Trophoblast cell (in vitro differentiated cells and primary cell): Measurements from ENCODE around the gene WDR55.
"Not testable (repeated sequence)": the region's sequence is repeated elsewhere in the genome, so short reads cannot be mapped to it uniquely, and the experiment has no call there.

ENCODE experiments used
- DNase-seq, 2 donors: peaks; one replicate each; pipeline ENCODE4 v3.0.0-alpha.2; 2016
- H2AFZ ChIP-seq: 2 replicates; pipeline ENCODE4 v1.6.1; 2013; ENCODE audit warnings: low read length, moderate library complexity, mild to moderate bottlenecking; ENCODE audit not compliant: insufficient read depth, poor library complexity
- H2AK5ac ChIP-seq: 2 replicates; pipeline ENCODE4 v1.6.1; 2013; ENCODE audit warnings: mild to moderate bottlenecking, low read length
- H2BK120ac ChIP-seq: 2 replicates; pipeline ENCODE4 v1.6.1; 2013; ENCODE audit warnings: low read length, mild to moderate bottlenecking, moderate library complexity; ENCODE audit not compliant: insufficient read depth, poor library complexity
- H2BK12ac ChIP-seq: 2 replicates; pipeline ENCODE4 v1.6.1; 2013; ENCODE audit warnings: mild to moderate bottlenecking, low read length, moderate library complexity
- H2BK5ac ChIP-seq: 2 replicates; pipeline ENCODE4 v1.6.1; 2013; ENCODE audit warnings: low read length, low read depth, moderate library complexity, mild to moderate bottlenecking; ENCODE audit not compliant: poor library complexity
- H3K14ac ChIP-seq: 2 replicates; pipeline ENCODE4 v1.6.1; 2013; ENCODE audit warnings: mild to moderate bottlenecking, low read length
- H3K18ac ChIP-seq: 2 replicates; pipeline ENCODE4 v1.6.1; 2013; ENCODE audit warnings: mild to moderate bottlenecking, low read length
- H3K23ac ChIP-seq: 2 replicates; pipeline ENCODE4 v1.6.1; 2013; ENCODE audit warnings: low read length
- H3K27ac ChIP-seq: 2 replicates; pipeline ENCODE4 v1.5.1; 2013; ENCODE audit warnings: low read depth, mild to moderate bottlenecking, inconsistent platforms, low read length, moderate library complexity
- H3K27me3 ChIP-seq: 2 replicates; pipeline ENCODE4 v1.6.1; 2013; ENCODE audit warnings: inconsistent platforms, mild to moderate bottlenecking, low read length, moderate library complexity; ENCODE audit not compliant: insufficient read depth
- H3K36me3 ChIP-seq, 2 experiments: 1 replicate in 1 of 2; 2 replicates in 1 of 2; pipeline ENCODE4 v1.6.1; 2013; ENCODE audit warnings: low read length in 2 of 2, mild to moderate bottlenecking in 2 of 2, moderate library complexity in 1 of 2; ENCODE audit not compliant: insufficient read depth in 2 of 2, control insufficient read depth in 1 of 2
- H3K4ac ChIP-seq: 2 replicates; pipeline ENCODE4 v1.6.1; 2013; ENCODE audit warnings: low read depth, mild to moderate bottlenecking, low read length, moderate library complexity
- H3K4me1 ChIP-seq, 2 experiments: 1 replicate in 1 of 2; 2 replicates in 1 of 2; pipeline ENCODE4 v1.6.1; 2013; ENCODE audit warnings: low read length in 2 of 2, mild to moderate bottlenecking in 2 of 2, moderate library complexity in 1 of 2; ENCODE audit not compliant: insufficient read depth in 2 of 2, control insufficient read depth in 1 of 2
- H3K4me2 ChIP-seq: 2 replicates; pipeline ENCODE4 v1.6.1; 2013; ENCODE audit warnings: inconsistent platforms, mild to moderate bottlenecking, low read length, moderate library complexity
- H3K4me3 ChIP-seq: 2 replicates; pipeline ENCODE4 v1.5.1; 2013; ENCODE audit warnings: mild to moderate bottlenecking, low read depth, low read length, inconsistent platforms
- H3K79me1 ChIP-seq: one replicate; pipeline ENCODE4 v1.6.1; 2013; ENCODE audit warnings: low read length
- H3K79me2 ChIP-seq: 2 replicates; pipeline ENCODE4 v1.6.1; 2013; ENCODE audit warnings: low read length, mild to moderate bottlenecking; ENCODE audit not compliant: control insufficient read depth, insufficient read depth, poor library complexity
- H3K9ac ChIP-seq: 2 replicates; pipeline ENCODE4 v1.6.1; 2013; ENCODE audit warnings: mild to moderate bottlenecking, low read length
- H3K9me3 ChIP-seq: 2 replicates; pipeline ENCODE4 v1.6.1; 2013; ENCODE audit warnings: low read depth, mild to moderate bottlenecking, control low read depth, inconsistent platforms, low read length; ENCODE audit not compliant: insufficient read depth
- H4K12ac ChIP-seq: 2 replicates; pipeline ENCODE4 v1.6.1; 2013; ENCODE audit warnings: low read depth, mild to moderate bottlenecking, low read length, moderate library complexity
- H4K8ac ChIP-seq: 2 replicates; pipeline ENCODE4 v1.6.1; 2013; ENCODE audit warnings: low read depth, mild to moderate bottlenecking, low read length, moderate library complexity
- H4K91ac ChIP-seq: one replicate; pipeline ENCODE4 v1.6.1; 2013; ENCODE audit warnings: low read depth, mild to moderate bottlenecking, low read length, moderate library complexity
- WGBS: extraction: QIAGEN DNeasy Blood & Tissue Kit; methylation state at CpG from one replicate; pipeline ENCODE4 v1.1.7; 2013; ENCODE audit warnings: missing lambda C conversion rate; ENCODE audit not compliant: insufficient read length, insufficient coverage; ENCODE audit errors: extremely low coverage; 5-methylcytosine and 5-hydroxymethylcytosine counted together

The WDR55 gene

DNA sequence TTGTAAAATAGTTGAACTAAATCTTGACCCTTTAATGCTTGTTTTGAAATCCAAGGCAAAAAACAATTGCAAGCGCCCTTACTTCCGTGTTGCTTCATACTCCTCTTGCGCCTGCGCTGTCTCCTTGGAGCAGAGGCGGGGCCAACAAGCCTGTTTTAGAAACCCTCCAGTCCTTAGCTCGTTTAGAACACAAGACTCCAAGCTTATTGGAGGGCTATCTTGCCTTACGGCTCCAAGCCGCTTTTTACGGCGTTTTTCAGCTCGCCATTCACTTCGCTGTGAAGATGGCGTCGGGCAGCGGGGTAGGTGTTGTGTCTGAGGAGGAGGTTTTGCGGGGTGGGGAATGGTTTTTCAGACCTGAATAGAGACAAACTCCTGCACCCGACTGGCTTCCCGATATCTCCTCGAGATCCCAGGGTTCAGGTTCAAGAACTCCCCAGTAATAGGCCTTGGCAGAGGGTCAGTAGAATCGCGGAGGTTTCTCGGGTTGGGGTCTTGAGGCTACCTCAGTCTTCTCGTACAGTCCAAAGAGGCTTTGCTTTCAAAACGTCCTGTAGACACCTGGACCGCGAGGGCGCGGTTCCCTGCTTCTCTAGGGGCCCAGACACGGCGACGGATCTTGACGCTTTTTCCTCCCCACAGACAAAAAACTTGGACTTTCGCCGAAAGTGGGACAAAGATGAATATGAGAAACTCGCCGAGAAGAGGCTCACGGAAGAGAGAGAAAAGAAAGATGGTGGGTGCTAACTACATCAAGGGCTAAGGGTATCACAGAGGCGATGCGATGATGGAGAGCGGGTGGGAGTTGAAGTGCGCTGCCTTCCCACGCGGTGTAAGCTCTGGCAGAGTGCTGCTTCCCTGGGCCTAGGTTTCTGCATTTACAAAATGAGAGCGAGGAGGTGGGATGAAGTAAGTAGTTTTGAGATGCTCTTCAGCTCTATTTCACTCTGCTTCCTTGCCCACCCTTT lies 35.8 kb downstream of the WDR55 start, which contains the start of gene ZMAT2:
TSS of gene ZMAT2 (plus strand) at position 271 of the 968 bp plus-strand sequence. CDS start at position 285, 14 bp downstream.
- H3K4me1 ChIP-seq = peaks cover 3% of the 10 kb centered on the region in 2 experiments
- H3K79me2 ChIP-seq = peaks cover 8% of the 10 kb centered on the region
- H3K14ac ChIP-seq = peak within 1 kb of the TSS; percentile 8
- peak within 1 kb of the TSS; percentile 28 for H4K12ac ChIP-seq
- H2BK120ac ChIP-seq = peak within 1 kb of the TSS; percentile 12
- peak within 1 kb of the TSS; percentile 92 for H3K4me2 ChIP-seq
- H2AFZ ChIP-seq = peak within 1 kb of the TSS; percentile 24
- H2BK5ac ChIP-seq = peak within 1 kb of the TSS; percentile 8
- H3K18ac ChIP-seq = peak within 1 kb of the TSS; percentile 10
- no peak within 1 kb of the TSS for H2BK12ac ChIP-seq
- H3K79me1 ChIP-seq = peaks cover 1% of the 10 kb centered on the region
- DNase-seq = peak; percentile 99
- peak within 1 kb of the TSS; percentile 87 for H3K9ac ChIP-seq
- peak within 1 kb of the TSS; percentile 68 for H3K4ac ChIP-seq
- WGBS = no CpG with 5 or more reads among the region's 44 CpGs
- H3K4me3 ChIP-seq = peak within 1 kb of the TSS; percentile 86
- H4K91ac ChIP-seq = peak within 1 kb of the TSS; percentile 23
- no peak within 1 kb of the TSS for H3K27ac ChIP-seq
- H4K8ac ChIP-seq = peak within 1 kb of the TSS; percentile 84
- H3K9me3 ChIP-seq = no peaks in the 10 kb centered on the region
- H2AK5ac ChIP-seq = peak within 1 kb of the TSS; percentile 25
- H3K36me3 ChIP-seq = peaks cover 21 to 66% of the 10 kb centered on the region in 2 experiments
- H3K23ac ChIP-seq = no peak within 1 kb of the TSS
- H3K27me3 ChIP-seq = no peaks in the 10 kb centered on the region

DNA sequence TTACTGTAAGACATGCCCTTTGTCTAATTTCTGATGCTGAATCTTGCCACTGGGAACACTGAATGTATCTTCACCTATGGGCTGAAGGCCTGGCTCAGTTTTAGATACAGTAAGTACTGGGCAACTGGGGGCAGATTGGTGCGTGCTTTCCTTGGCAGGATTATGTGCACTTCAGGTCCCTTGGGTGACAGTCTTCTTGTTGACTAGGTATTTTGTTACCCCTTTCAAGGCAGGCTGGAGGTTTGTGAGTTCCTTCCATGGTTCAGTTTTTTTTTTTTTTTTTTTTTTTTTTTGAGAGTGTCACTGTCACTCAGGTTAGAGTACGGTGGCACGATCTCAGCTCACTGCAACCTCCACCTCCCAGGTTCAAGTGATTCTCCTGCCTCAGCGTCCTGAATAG lies 43.1 kb downstream of the WDR55 start:
- Histone ChIP-seq H3K4me2 (no peak overlapping the region), H3K27ac (no peak overlapping the region), H3K18ac (no peak overlapping the region), H2BK5ac (no peak overlapping the region), H2BK120ac (no peak overlapping the region), H3K9me3 (no peaks in the 10 kb centered on the region), H2BK12ac (no peak overlapping the region), H3K36me3 (peaks cover 8 to 27% of the 10 kb centered on the region in 2 experiments), H3K9ac (no peak overlapping the region), H3K4me1 (peaks cover 0 to 2% of the 10 kb centered on the region in 2 experiments), H2AFZ (no peak overlapping the region), H3K79me2 (no peaks in the 10 kb centered on the region), H3K23ac (no peak overlapping the region), H2AK5ac (no peak overlapping the region), H4K12ac (no peak overlapping the region), H3K27me3 (no peaks in the 10 kb centered on the region), H3K79me1 (peaks cover 3% of the 10 kb centered on the region), H3K4ac (no peak overlapping the region), H4K91ac (no peak overlapping the region), H3K4me3 (no peak overlapping the region), H4K8ac (no peak overlapping the region), H3K14ac (no peak overlapping the region)
- no peak for DNase-seq
- WGBS = no CpG with 5 or more reads among the region's 4 CpGs

DNA sequence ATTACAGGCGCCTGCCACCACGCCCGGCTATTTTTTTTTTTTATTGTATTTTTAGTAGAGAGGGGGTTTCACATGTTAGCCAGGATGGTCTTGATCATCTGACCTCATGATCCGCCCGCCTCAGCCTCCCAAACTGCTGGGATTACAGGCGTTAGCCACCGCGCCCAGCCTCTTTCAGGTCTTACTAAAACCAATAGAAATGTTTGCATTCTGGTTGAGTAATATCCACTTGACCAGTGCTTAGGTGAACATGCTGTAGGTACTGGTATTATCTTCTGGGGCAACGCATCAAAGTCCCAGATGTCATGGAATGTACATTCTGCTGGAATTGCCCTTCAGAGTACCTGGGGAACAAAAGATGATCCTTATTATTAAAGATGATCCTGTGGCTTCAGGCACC lies 44.1 kb downstream of the WDR55 start:
- H2AK5ac ChIP-seq, H2BK5ac ChIP-seq, H3K9ac ChIP-seq, H4K8ac ChIP-seq, H3K18ac ChIP-seq, H3K4me1 ChIP-seq, H3K9me3 ChIP-seq, H2BK12ac ChIP-seq, H3K23ac ChIP-seq, H2AFZ ChIP-seq, H2BK120ac ChIP-seq, H4K91ac ChIP-seq, H3K4me2 ChIP-seq, H3K27ac ChIP-seq, H4K12ac ChIP-seq, H3K27me3 ChIP-seq, H3K79me1 ChIP-seq, H3K4ac ChIP-seq, H3K79me2 ChIP-seq, H3K14ac ChIP-seq, H3K4me3 ChIP-seq: not testable (repeated sequence)
- H3K36me3 ChIP-seq = peaks cover 8 to 19% of the 10 kb centered on the region in 2 experiments
- no CpG with 5 or more reads among the region's 9 CpGs for WGBS
- peak in 1 of 2 donors; percentile 49 for DNase-seq

DNA sequence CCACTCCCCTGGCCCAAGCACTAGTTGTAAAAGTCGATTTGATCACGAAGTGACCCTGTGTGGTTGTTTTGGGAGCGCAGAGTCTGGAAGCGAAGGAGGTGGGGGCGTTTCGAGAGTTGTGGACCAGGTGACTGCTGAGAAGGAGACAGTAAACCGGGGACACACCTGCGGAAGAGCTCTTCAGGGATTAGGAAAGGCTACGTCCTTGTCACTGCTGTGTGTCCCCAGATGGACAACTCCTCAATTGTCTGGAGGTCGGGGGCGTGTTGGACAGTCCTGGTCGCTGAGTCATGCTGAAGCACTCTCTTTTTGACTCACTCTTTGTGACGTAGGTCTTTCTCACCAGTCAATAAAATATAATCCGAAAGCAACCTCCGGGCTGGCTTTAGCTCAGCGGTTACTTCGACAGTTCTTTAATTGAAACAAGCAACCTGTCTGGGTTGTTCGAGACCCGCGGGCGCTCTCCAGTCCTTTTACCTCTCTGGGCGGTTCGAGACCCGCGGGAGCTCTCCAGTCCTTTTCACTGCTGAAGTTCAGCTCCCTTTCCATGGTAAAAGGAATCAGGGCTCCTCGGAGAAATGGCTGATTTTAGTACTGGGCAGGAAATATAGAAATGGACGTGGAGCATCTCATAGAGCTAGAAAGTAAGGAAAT lies 46.3 kb downstream of the WDR55 start:
- H3K18ac ChIP-seq = no peak overlapping the region
- no peak overlapping the region for H4K91ac ChIP-seq
- peak; percentile 91 to 96 for DNase-seq
- H3K36me3 ChIP-seq = peaks cover 2 to 3% of the 10 kb centered on the region in 2 experiments
- H3K14ac ChIP-seq = peak overlapping the region; percentile 74
- peaks cover 3% of the 10 kb centered on the region for H3K79me1 ChIP-seq
- H3K9ac ChIP-seq = no peak overlapping the region
- H3K27ac ChIP-seq = peak overlapping the region; percentile 74
- H2BK12ac ChIP-seq = no peak overlapping the region
- peaks cover 0 to 2% of the 10 kb centered on the region in 2 experiments for H3K4me1 ChIP-seq
- no peak overlapping the region for H3K4ac ChIP-seq
- H4K12ac ChIP-seq = no peak overlapping the region
- H2BK120ac ChIP-seq = no peak overlapping the region
- H4K8ac ChIP-seq = peak overlapping the region; percentile 32
- no peaks in the 10 kb centered on the region for H3K27me3 ChIP-seq
- H3K9me3 ChIP-seq = no peaks in the 10 kb centered on the region
- no CpG with 5 or more reads among the region's 27 CpGs for WGBS
- peak overlapping the region; percentile 74 for H3K4me3 ChIP-seq
- peak overlapping the region; percentile 56 for H2AFZ ChIP-seq
- H2BK5ac ChIP-seq = peak overlapping the region; percentile 77
- no peaks in the 10 kb centered on the region for H3K79me2 ChIP-seq
- no peak overlapping the region for H3K23ac ChIP-seq
- no peak overlapping the region for H2AK5ac ChIP-seq
- H3K4me2 ChIP-seq = peak overlapping the region; percentile 73
